GM21723 (cell line): ENCODE measurements around the gene WDR86.

Source experiments
- ATAC-seq: cut with Tn5 transposase; IDR thresholded peaks from one replicate; pipeline ENCODE4 v1.9.1; 2021; ENCODE audit warnings: mild to moderate bottlenecking, moderate library complexity; ENCODE audit not compliant: unreplicated experiment

The WDR86 gene

DNA sequence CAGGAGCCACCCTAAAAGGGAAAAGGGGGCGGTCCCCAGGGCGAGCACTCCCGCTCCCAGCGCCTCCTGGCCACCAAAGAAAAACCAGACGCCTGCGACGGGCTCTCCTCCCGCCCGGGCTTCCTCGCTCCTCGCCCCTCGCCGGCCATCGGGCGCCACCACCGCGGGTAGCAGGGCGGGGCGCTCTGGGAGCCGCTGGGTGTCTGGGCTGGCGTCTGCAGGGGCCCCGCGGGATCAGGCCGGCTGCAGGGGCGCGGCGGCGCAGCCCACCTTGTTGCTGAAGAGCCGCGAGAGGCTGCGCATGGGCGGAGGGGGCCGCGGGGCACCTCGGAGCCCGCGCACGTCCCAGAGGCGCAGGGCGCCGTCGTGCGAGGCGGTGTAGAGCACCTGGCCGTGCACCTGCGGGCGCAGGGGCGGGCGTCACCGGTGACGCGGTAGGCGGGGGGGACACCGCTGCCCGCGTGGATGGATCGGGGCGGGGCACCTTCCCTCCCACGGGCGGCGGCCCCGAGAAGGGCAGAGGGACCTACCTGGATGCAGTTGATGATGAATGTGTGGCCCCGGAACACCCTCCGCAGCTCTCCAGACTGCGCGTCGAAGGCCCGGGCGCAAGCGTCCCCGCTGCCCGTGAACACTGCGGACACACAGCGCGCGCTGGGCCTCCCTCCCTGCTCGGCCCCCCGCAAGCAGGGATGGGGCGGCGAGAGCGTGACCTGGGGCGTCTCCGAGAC, 28.3 kb downstream of the WDR86 start:
- ATAC-seq = no peak

DNA sequence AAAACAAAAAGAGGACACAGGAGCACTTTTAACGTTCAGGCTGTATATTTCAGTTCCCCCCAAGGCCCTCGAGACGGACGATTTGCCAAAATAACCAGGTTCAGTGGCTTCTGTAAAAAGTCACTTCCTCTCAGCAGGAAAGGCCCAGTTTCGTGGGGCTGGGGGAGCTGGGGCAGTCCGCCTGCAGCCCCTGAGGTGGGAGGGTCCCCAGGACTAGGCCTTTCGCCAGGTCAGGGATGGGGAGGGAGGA, 28.8 kb downstream of the WDR86 start:
- ATAC-seq = no peak

- ATAC-seq = no peak
Measured at GRCh38 chr7:151380199-151381097, 29.4 kb downstream of the WDR86 start.

GRCh38 chr7:151379534-151380198, 30.2 kb downstream of the WDR86 start:
- ATAC-seq = no peak

- ATAC-seq = no peak
Measured at GRCh38 chr7:151379193-151379520, 30.7 kb downstream of the WDR86 start.

GRCh38 chr7:151378496-151379192, 31.2 kb downstream of the WDR86 start:
- ATAC-seq = no peak

GRCh38 chr7:151378011-151378410, 31.8 kb downstream of the WDR86 start:
- ATAC-seq = no peak

DNA sequence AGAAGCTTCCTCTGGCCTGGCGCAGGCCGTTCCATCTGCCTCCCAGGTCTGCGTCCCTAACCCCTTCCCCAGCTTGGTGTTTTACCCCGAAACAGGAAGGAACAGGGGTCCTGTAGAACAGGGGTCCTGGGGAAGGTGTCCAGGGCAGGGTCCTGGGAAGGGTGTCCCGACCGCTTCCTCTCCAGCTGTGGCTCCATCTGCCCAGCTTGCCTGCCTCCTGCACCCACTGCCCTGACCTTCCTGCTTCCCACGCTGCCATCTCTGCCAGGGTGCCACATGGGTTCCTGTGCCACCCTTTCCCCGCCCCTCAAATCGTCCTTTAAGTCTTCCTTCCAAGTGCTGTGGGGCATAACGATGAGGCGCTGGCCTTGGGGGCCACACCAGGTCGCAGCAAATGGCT, 32.4 kb downstream of the WDR86 start:
- ATAC-seq = no peak

- ATAC-seq = no peak
Measured at GRCh38 chr7:151376218-151376902, 33.5 kb downstream of the WDR86 start.

DNA sequence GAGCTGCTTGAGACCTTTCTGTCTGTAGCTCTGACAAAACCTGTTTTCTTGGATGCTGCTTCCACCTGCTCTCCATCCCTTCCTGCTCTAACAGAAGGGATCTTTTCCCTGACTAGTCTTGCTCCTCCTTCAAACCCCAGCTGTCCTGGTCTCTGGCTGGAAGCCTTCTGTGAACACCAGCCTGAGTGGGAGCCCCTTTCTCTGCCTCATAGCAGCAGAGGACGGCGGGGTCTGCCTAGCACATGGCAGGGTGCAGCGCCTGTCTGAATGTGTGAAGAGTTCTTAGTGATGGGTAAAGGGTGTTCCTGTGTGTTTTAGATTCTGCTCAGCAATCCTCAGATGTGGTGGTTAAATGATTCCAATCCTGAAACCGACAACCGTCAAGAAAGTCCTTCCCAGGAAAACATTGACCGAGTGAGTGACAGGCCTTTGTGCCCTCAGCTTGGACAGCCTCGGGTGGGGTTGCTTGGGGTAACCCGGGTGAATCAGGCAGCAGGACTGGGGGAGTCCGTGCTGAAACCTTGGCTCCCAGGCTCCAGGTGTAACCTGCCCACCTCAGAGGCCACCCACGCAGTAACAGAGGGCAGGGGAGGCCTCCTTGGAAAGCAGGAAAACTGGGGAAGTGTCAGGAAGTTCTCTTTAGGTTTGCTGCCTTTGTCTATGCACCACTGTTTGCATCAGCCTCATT, 34.2 kb downstream of the WDR86 start:
- no peak for ATAC-seq

- ATAC-seq = no peak
Measured at GRCh38 chr7:151374726-151375125, 35.1 kb downstream of the WDR86 start.

GRCh38 chr7:151374139-151374538, 35.7 kb downstream of the WDR86 start:
- no peak for ATAC-seq

DNA sequence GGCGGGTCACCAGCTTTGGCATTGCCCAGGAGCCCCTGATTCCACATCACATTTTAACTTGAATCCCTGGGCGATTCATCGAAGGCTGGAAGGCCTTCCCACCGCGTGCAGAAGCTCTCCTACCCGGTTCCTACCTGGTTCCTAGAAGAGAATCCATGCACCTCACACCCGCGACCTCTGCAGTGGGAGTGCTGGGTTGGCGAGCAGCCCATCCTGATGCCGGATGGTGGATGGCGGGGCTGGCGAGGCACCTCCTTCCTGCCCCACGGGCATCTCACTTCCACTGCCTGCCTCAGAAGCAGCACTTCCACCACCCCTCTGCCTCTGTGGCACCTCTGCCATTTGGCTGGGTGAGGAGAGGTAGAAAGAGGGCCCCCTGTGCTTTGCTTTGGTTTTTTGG, 36.2 kb downstream of the WDR86 start:
- no peak for ATAC-seq

DNA sequence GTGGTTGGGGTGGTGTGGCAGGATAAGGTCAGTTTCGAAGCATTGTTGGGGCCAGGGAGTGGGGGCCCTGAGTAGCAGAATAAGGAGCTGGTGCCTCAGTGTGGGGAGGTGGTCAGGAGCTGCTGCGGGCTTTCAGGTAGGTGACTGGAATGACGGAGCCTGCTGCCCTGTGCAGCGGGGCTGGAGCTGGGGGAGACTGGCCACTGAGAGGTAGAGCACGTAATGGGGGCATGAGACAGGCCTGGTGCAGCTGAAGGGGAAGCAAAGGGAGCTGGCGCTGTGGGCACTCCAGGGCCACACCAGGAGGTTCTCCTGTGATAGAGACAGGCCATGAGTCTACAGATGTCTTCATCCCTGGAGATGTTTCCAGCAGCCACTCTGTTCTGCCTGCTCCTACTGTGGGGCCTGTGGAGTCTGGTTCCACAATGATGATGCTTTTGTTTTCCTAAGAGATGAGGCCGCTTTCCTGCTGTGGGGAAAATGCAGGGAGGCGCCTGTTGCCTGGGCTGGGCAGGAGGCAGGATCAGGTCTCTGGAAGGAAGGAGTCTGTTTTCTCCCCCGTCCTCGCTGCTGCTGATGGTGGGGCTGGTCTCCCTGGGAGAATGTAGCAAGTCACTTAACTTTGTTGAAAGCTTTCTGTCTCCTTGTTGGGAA, 37.1 kb downstream of the WDR86 start:
- ATAC-seq = no peak

DNA sequence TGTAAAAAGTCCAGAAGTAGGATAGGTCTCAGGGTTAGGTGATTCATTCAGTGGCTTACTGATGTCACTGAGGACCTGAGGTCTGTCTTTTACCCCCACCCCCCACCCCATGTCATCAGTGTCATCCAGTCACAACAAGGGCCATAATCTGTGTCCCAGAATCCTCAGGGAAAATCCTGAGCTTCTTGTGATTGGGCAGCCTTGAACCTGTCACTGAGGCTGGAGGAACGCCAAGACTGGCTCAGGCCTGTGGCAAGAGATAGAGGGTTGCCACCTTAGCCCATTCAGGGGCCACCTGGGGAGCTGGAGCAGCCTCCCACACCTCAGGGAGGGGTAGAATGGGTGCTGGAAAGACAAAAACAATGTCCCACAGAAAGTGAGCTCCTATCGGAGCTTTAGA, 38.6 kb downstream of the WDR86 start:
- ATAC-seq = no peak

GRCh38 chr7:151368136-151368571, 41.7 kb downstream of the WDR86 start:
- ATAC-seq = peak; percentile 94

- no peak for ATAC-seq
Measured at GRCh38 chr7:151367284-151367683, 42.6 kb downstream of the WDR86 start.

- ATAC-seq = no peak
Measured at GRCh38 chr7:151366880-151367222, 43.0 kb downstream of the WDR86 start.

DNA sequence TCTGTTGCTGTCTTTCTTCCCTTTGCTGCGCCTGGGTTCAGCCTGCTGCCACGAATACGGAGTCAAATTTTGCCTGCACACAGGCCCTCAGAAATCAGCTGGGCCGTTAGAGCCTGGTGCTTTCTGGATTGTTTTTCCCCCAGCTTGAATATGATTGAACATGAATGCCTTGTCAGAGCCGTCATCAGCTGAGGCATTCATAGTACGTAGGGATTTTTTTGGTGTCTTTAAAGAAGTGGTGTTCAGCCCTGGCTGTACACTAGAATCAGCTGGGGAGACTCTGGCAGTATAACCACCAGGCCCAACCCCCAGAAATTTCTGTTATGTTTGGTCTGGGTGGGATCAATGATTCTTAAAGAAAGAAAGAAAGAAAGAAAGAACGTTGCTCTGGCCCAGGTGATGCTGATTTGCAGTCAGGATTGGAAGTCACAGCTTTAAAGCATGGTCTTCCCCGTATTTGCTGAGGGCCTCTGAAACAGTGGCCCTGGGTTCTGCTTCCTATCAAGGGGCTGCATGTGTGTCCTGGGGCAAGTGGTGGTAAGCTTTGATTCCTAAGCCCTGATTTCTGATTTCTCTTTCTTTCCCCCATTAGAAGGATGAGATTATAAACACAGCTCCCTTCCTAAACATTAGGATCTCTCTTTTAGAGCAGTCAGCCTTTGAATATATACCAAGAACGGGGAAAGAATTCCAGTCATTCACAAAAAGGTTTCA, 43.5 kb downstream of the WDR86 start:
- ATAC-seq = no peak
